MM.1S (cell line): ENCODE data around the gene HRCT1.

ENCODE experiments used
- DNase-seq: peaks from one replicate; pipeline ENCODE4 v3.0.0-alpha.2; 2015
- H2AFZ ChIP-seq: fragments of 300-600 bp; sonication (generic); 2 replicates; pipeline ENCODE4 v1.6.0; 2016; ENCODE audit warnings: antibody characterized with exemption, low read length
- H3F3A ChIP-seq: fragments of 300-600 bp; sonication (generic); 2 replicates; pipeline ENCODE4 v1.6.1; 2016; ENCODE audit warnings: mild to moderate bottlenecking, antibody characterized with exemption, low read length, moderate library complexity, mixed read lengths; ENCODE audit not compliant: insufficient read depth
- H3K27ac ChIP-seq: fragments of 300-600 bp; sonication (generic); 2 replicates; pipeline ENCODE4 v1.5.1; 2016; ENCODE audit warnings: mild to moderate bottlenecking, low read length
- H3K27me3 ChIP-seq: fragments of 300-600 bp; sonication (generic); replicated peaks from 2 replicates; pipeline ENCODE4 v1.6.0; 2016; ENCODE audit warnings: low read length; ENCODE audit not compliant: insufficient read depth
- H3K36me3 ChIP-seq: fragments of 300-600 bp; sonication (generic); replicated peaks from 2 replicates; pipeline ENCODE4 v1.6.1; 2016; ENCODE audit warnings: mild to moderate bottlenecking, low read length, mixed read lengths; ENCODE audit not compliant: insufficient read depth
- H3K4me1 ChIP-seq: fragments of 300-600 bp; sonication (generic); 2 replicates; pipeline ENCODE4 v1.6.1; 2016; ENCODE audit warnings: low read length, mixed read lengths
- H3K4me2 ChIP-seq: fragments of 300-600 bp; sonication (generic); 2 replicates; pipeline ENCODE4 v1.6.0; 2016; ENCODE audit warnings: low read depth, low read length
- H3K4me3 ChIP-seq: fragments of 300-600 bp; sonication (generic); 2 replicates; pipeline ENCODE4 v1.5.1; 2016; ENCODE audit warnings: low read length, mixed read lengths
- H3K79me2 ChIP-seq: fragments of 300-600 bp; sonication (generic); 2 replicates; pipeline ENCODE4 v1.6.1; 2016; ENCODE audit warnings: mixed run types, low read length, mixed read lengths
- H3K9ac ChIP-seq: fragments of 300-600 bp; sonication (generic); 2 replicates; pipeline ENCODE4 v1.6.1; 2016; ENCODE audit warnings: low read length, mixed read lengths
- H3K9me2 ChIP-seq: fragments of 300-600 bp; sonication (generic); replicated peaks from 2 replicates; pipeline ENCODE4 v1.6.1; 2016; ENCODE audit warnings: mild to moderate bottlenecking, low read length, mixed read lengths; ENCODE audit not compliant: insufficient read depth
- H3K9me3 ChIP-seq: fragments of 300-600 bp; sonication (generic); replicated peaks from 2 replicates; pipeline ENCODE4 v1.6.1; 2016; ENCODE audit warnings: mild to moderate bottlenecking, low read length, mixed read lengths; ENCODE audit not compliant: insufficient read depth
- H4K20me1 ChIP-seq: fragments of 300-600 bp; sonication (generic); 2 replicates; pipeline ENCODE4 v1.6.1; 2016; ENCODE audit warnings: mild to moderate bottlenecking, low read length, moderate library complexity, mixed read lengths; ENCODE audit not compliant: insufficient read depth
- CTCF ChIP-seq: fragments of 300-600 bp; sonication (generic); IDR thresholded peaks from 2 replicates; pipeline ENCODE4 v1.5.1; 2016; ENCODE audit warnings: antibody characterized with exemption, low read length, mixed read lengths
- EZH2 ChIP-seq: fragments of 300-600 bp; sonication (generic); optimal IDR thresholded peaks from 2 replicates; pipeline ENCODE3; 2017; ENCODE audit warnings: low read depth, mild to moderate bottlenecking, antibody characterized with exemption, low read length, mixed read lengths
- EZH2phosphoT487 ChIP-seq: fragments of 300-600 bp; sonication (generic); IDR thresholded peaks from 2 replicates; pipeline ENCODE4 v1.6.1; 2018; ENCODE audit warnings: antibody characterized with exemption, low read length

The HRCT1 gene

DNA sequence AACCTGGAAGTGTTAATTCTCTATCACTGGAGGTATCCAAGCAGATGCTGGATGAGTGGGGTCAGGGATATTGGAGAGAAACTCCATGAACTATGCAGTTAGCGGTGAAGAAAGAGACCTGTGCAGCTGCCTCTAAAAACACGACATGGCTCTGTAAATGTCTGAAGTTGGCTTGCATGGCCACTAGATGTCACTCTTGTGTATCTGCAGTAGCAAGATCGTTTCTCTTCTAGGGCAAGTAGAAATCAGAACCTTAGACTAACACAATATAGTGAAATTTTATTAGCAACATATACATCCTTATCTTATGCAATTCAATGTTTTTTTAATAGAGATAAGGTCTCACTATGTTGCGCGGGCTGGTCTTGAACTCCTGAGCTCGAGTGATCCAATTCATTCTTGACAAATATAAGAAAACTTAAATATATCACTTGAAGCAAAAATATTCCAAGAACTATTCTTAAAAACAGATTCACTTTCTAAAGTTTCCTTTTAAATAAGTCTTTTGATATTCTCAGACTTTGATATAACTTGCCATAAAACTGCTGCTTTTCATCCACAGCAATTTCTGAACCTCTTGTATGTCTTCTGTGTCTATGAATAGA, 49.0 kb downstream of the HRCT1 start:
- Histone ChIP-seq H3K27me3 (no peaks in the 10 kb centered on the region), H2AFZ (no peak overlapping the region), H3K4me1 (no peaks in the 10 kb centered on the region), H3K79me2 (no peaks in the 10 kb centered on the region), H3F3A (no peaks in the 10 kb centered on the region), H3K4me3 (no peak overlapping the region), H4K20me1 (no peaks in the 10 kb centered on the region), H3K36me3 (no peaks in the 10 kb centered on the region), H3K9me3 (no peaks in the 10 kb centered on the region), H3K27ac (no peak overlapping the region), H3K9ac (no peak overlapping the region), H3K9me2 (no peaks in the 10 kb centered on the region), H3K4me2 (no peak overlapping the region)
- peak; percentile 77 for DNase-seq
- TF ChIP-seq EZH2 (no peak), EZH2phosphoT487 (no peak), CTCF (peak; percentile 87)

- Histone ChIP-seq H4K20me1 (no peaks in the 10 kb centered on the region), H3K27ac (no peak overlapping the region)
- no peak for TF ChIP-seq EZH2
- no peak for TF ChIP-seq EZH2phosphoT487
- no peak for TF ChIP-seq CTCF
Measured at GRCh38 chr9:35956651-35957050, 50.6 kb downstream of the HRCT1 start.

More at GRCh38 chr9:35956651-35957050, 50.6 kb downstream of the HRCT1 start:
- no peak for DNase-seq
- Histone ChIP-seq H3K4me1 (no peaks in the 10 kb centered on the region), H3K9me3 (no peaks in the 10 kb centered on the region), H3K27me3 (no peaks in the 10 kb centered on the region), H3F3A (no peaks in the 10 kb centered on the region), H3K79me2 (no peaks in the 10 kb centered on the region), H3K9ac (no peak overlapping the region), H3K9me2 (no peaks in the 10 kb centered on the region), H2AFZ (no peak overlapping the region), H3K4me2 (no peak overlapping the region), H3K4me3 (no peak overlapping the region), H3K36me3 (no peaks in the 10 kb centered on the region)
